ENCODE data around the gene KIF3A. TPM values are rescaled to one million over a fixed set of nuclear protein-coding genes. Genes with fewer than 3 reads are reported as not detected.

Gene KIF3A
- total and polyA plus RNA-seq, 3 donors from 2014 or later, result 23.2 to 38.6 (median 30.8) TPM

DNA sequence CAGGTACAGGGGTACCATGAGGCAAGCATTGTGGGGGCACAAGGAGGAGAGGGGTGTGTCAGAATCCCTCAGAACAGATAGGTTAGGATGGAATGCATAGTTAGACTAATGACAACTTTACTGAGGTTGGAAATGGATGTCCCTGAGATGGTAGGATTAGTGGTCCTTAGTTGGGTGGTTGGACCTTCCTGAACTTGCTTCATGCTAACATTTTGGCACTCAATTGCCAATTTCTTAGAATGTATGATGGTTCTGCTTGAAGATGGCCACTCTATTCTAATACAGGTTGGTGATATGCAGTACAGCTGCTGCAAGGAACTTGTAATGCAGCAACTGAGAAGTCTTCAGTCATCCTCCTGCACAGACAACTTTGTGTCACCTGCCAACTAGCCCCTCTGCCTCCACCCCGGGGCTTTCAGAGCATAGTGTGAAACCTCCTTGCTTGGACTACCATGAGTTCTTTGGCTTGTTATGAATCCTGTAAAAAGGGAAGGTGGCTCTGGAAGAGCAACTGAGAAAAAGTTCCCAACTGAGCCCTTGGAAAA is 15.3 kb upstream of the KIF3A start:
- Histone ChIP-seq H3K27me3 (no peaks in the 10 kb centered on the region), H3K4me3 (no peak overlapping the region), H3K9me3 (no peaks in the 10 kb centered on the region), H3K36me3 (ENCODE audit: low read depth, missing control alignments) (no peaks in the 10 kb centered on the region), H3K4me1 (peaks cover 3% of the 10 kb centered on the region), H3K27ac (no peak overlapping the region)
- intact Hi-C loops (cut with DNase I; ENCODE audit: low total_unique reads), result no loop called here
- 97 to 100% methylated on average over 1 of the region's 1 CpG for WGBS, 2 donors
- TF ChIP-seq CTCF (IDR thresholded peaks at IDR 0.05) (no peak), POLR2A (IDR thresholded peaks at IDR 0.05) (no peak)
- no peak for DNase-seq

DNA sequence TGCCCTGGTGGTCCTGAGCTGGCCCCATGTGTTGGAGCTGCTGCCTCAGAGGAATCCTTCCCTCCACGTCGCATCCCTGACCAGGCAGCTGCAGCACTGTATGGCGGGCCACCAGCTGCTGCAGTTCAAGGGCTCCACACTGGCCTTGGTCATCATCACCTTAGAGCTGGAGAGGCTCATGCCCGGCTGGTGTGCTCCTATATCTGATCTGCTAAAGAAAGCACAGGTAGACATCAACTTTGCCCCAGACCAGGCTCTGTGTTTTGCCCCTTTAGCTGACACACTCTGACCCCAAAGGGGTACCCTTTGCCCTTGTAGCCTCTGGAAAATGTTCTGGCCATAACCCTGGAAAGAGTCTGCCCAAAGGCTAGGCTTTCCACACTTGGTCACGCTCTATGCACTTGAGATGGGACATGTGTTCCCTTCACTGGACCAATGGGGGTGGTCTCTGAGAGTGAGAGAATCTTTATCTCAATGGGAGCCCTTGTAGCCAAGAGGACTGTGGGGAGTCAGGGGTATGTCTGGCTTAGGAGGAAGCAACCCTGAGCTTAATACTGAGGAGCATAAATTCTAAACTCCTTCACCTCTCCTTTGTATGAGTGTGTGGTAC is 14.7 kb upstream of the KIF3A start:
- 76 to 97% methylated on average over 5 of the region's 5 CpGs for WGBS, 2 donors
- no peak for DNase-seq

GRCh38 chr5:132751444-132751843 is 14.1 kb upstream of the KIF3A start:
- Histone ChIP-seq H3K27ac (no peak overlapping the region), H3K4me1 (peaks cover 3% of the 10 kb centered on the region), H3K4me3 (no peak overlapping the region), H3K36me3 (ENCODE audit: low read depth, missing control alignments) (no peaks in the 10 kb centered on the region), H3K27me3 (no peaks in the 10 kb centered on the region), H3K9me3 (no peaks in the 10 kb centered on the region)
- 51 to 54% methylated on average over 7 of the region's 7 CpGs for WGBS, 2 donors
- intact Hi-C loops (cut with DNase I; ENCODE audit: low total_unique reads), result no loop called here
- DNase-seq, result peak; percentile 92
- TF ChIP-seq CTCF (IDR thresholded peaks at IDR 0.05) (no peak), POLR2A (IDR thresholded peaks at IDR 0.05) (no peak)

More for the DNA sequence above, 14.7 kb upstream of the KIF3A start:
- TF ChIP-seq POLR2A (IDR thresholded peaks at IDR 0.05), result no peak
- TF ChIP-seq CTCF (IDR thresholded peaks at IDR 0.05), result no peak
- no peak overlapping the region for H3K27ac ChIP-seq
- H3K4me1 ChIP-seq, result peaks cover 3% of the 10 kb centered on the region
- no peaks in the 10 kb centered on the region for H3K9me3 ChIP-seq
- intact Hi-C loops (cut with DNase I; ENCODE audit: low total_unique reads), result no loop called here
- H3K27me3 ChIP-seq, result no peaks in the 10 kb centered on the region
- H3K4me3 ChIP-seq, result no peak overlapping the region
- H3K36me3 ChIP-seq (ENCODE audit: low read depth, missing control alignments), result no peaks in the 10 kb centered on the region

- no peak overlapping the region for H3K27ac ChIP-seq
- WGBS, 2 donors, result 83 to 88% methylated on average over 10 of the region's 10 CpGs
- DNase-seq, result no peak
- H3K4me3 ChIP-seq, result no peak overlapping the region
- H3K4me1 ChIP-seq, result peaks cover 3% of the 10 kb centered on the region
- TF ChIP-seq POLR2A (IDR thresholded peaks at IDR 0.05) (no peak), CTCF (IDR thresholded peaks at IDR 0.05) (no peak)
- H3K27me3 ChIP-seq, result no peaks in the 10 kb centered on the region
- intact Hi-C loops (cut with DNase I; ENCODE audit: low total_unique reads), result no loop called here
- H3K36me3 ChIP-seq (ENCODE audit: low read depth, missing control alignments), result no peaks in the 10 kb centered on the region
- no peaks in the 10 kb centered on the region for H3K9me3 ChIP-seq
Observed at GRCh38 chr5:132750471-132751230, 13.3 kb upstream of the KIF3A start.

All from testis (tissue), 3 donors.